Upper lobe of left lung (tissue), 6 donors: ENCODE measurements around the gene ZNF565. TPM values are rescaled to one million over a fixed set of nuclear protein-coding genes. Genes with fewer than 3 reads are reported as not detected.
A peak's percentile ranks its signal among the peaks of the same experiment; 100 is the strongest.

ENCODE experiments used
- ATAC-seq, 2 donors: fragments of 200-7000 bp; cut with Tn5 transposase; one replicate each; pipeline ENCODE4 v1.9.1; 2022; ENCODE audit warnings: mild to moderate bottlenecking in 2 of 2, moderate library complexity in 2 of 2; ENCODE audit not compliant: low FRiP score in 2 of 2
- DNase-seq, 2 donors: peaks; one replicate each; pipeline ENCODE4 v3.0.0-alpha.2; 2019 to 2020
- H3K27ac ChIP-seq, 4 donors: fragments of 200-600 bp; sonication (generic); one replicate each; pipeline ENCODE4 v1.5.1; 2016 to 2019
- H3K27me3 ChIP-seq, 4 donors: fragments of 200-600 bp; sonication (generic); one replicate each; pipeline ENCODE4 v1.5.1; 2017 to 2019
- H3K36me3 ChIP-seq, 4 donors: fragments of 200-600 bp; sonication (generic); one replicate each; pipeline ENCODE4 v1.5.1; 2016 to 2019
- H3K4me1 ChIP-seq, 4 donors: fragments of 200-600 bp; sonication (generic); one replicate each; pipeline ENCODE4 v1.5.1; 2018 to 2019
- H3K4me3 ChIP-seq, 4 donors: fragments of 200-600 bp; sonication (generic); one replicate each; pipeline ENCODE4 v1.5.1; 2017 to 2019; ENCODE audit warnings: mild to moderate bottlenecking in 2 of 4, moderate library complexity in 1 of 4
- H3K9me3 ChIP-seq, 4 donors: fragments of 200-600 bp; sonication (generic); one replicate each; pipeline ENCODE4 v1.5.1; 2018 to 2019
- EP300 ChIP-seq, 4 donors: sonication (generic); formaldehyde crosslinking; IDR thresholded peaks; one replicate each; pipeline ENCODE4 v1.5.1; 2017; ENCODE audit warnings: antibody characterized with exemption in 4 of 4, control low read depth in 2 of 4
- POLR2A ChIP-seq, 4 donors: fragments of 450-650 bp; IDR thresholded peaks; one replicate each; pipeline ENCODE4 v1.5.1; 2016 to 2017; ENCODE audit warnings: antibody characterized with exemption in 4 of 4, mild to moderate bottlenecking in 2 of 4
- POLR2AphosphoS5 ChIP-seq, 2 donors: sonication (generic); formaldehyde crosslinking; IDR thresholded peaks; one replicate each; pipeline ENCODE4 v1.5.1; 2017; ENCODE audit warnings: antibody characterized with exemption in 2 of 2
- WGBS, 2 donors: methylation state at CpG; one replicate each; pipeline ENCODE4 v1.1.5; 2017 to 2018; 5-methylcytosine and 5-hydroxymethylcytosine counted together
- total RNA-seq, 6 donors: library from RNA; depleted of rRNA in 4 of 6; stranded (reverse); fragments of >200 nt in 4 of 6; gene quantifications; one replicate each; pipeline versions ENCODE4 v1.1.0 to v1.2.1, GENCODE V29; 2016 to 2021
- TF ChIP-seq, protein P1 (sequence below), 6 experiments: fragments of 450-650 bp in 4 of 6; fragments of 200-600 bp in 2 of 6; sonication (generic) in 2 of 6; IDR thresholded peaks; one replicate each; pipeline ENCODE4 v1.5.1; 2016 to 2019; ENCODE audit warnings: antibody characterized with exemption in 6 of 6
- donor health status: DM: no; HTN: no; CAD: no; lungs with moderate emphysema.
- donor health status: DM: no; HTN: yes; CAD: no; lungs with severe emphysema.

The ZNF565 gene
- total RNA-seq, 6 donors from 2014 or later, result 3.5 to 14.7 (median 5.1) TPM

DNA sequence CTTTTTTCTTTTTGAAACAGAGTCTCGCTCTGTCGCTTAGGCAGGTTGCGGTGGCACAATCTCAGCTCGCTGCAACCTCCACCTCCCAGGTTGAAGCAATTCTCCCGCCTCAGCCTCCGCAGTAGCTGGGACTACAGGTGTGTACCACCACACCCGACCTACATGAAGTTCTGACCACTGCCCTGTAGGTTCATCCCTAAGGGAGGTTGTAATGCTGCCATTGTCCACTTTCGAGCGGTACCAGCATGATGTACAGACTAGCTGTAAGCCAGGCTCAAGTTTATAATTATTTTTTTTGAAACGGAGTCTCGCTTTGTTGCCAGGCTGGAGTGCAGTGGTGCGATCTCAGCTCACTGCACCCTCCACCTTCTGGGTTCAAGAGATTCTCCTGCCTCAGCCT, 50.7 kb downstream of the ZNF565 start:
- TF ChIP-seq EP300 (IDR thresholded peaks at IDR 0.05) (no peak), POLR2A (IDR thresholded peaks at IDR 0.05) (no peak), POLR2AphosphoS5 (IDR thresholded peaks at IDR 0.05) (no peak)
- TF ChIP-seq, protein P1, sequence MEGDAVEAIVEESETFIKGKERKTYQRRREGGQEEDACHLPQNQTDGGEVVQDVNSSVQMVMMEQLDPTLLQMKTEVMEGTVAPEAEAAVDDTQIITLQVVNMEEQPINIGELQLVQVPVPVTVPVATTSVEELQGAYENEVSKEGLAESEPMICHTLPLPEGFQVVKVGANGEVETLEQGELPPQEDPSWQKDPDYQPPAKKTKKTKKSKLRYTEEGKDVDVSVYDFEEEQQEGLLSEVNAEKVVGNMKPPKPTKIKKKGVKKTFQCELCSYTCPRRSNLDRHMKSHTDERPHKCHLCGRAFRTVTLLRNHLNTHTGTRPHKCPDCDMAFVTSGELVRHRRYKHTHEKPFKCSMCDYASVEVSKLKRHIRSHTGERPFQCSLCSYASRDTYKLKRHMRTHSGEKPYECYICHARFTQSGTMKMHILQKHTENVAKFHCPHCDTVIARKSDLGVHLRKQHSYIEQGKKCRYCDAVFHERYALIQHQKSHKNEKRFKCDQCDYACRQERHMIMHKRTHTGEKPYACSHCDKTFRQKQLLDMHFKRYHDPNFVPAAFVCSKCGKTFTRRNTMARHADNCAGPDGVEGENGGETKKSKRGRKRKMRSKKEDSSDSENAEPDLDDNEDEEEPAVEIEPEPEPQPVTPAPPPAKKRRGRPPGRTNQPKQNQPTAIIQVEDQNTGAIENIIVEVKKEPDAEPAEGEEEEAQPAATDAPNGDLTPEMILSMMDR (IDR thresholded peaks at IDR 0.05), result no peak
- H3K36me3 ChIP-seq, result peaks cover 0 to 12% (median 0%) of the 10 kb centered on the region in 4 donors
- DNase-seq (no peak), ATAC-seq (no peak)
- no peaks in the 10 kb centered on the region for H3K27me3 ChIP-seq
- WGBS, 2 donors, result 96 to 99% methylated on average over 12 of the region's 12 CpGs
- no peak overlapping the region for H3K4me3 ChIP-seq
- H3K4me1 ChIP-seq, result peaks cover 0 to under 1% (median 0%) of the 10 kb centered on the region in 4 donors
- no peaks in the 10 kb centered on the region for H3K9me3 ChIP-seq
- H3K27ac ChIP-seq, result no peak overlapping the region

DNA sequence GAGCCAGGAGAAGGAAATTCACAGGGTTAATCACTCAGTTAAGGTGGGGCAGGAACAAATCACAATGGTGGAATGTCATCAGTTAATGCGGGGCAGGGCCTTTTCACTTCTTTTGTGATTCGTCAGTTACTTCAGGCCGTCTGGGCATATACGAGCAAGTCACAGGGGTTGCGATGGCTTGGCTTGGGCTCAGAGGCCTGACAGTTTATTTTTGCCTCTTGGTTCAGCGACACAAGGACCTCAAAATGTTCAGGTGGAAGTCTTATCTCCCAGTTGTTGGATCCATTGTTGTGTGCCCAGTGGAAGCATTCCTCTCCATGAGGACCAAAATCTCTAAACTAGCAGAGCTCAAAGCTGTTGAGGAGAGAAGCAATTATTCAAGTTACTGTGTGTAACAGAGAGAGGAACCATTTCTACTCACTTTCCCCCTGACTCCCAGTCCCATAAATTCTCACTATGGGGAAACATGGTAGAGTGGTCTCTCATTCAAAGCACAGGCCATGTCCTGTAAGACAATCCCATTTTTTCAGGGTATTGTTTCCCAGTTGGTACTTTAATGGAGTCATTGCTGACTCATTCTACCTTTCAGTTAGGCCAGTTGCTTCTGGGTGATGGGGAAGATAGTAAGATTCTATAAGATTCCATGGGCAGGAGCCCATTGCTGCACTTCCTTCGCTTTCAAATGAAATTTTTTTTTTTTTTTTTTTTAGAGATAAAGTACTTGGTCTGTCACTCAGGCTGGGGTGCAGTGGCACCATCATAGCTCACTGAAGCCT, 53.5 kb downstream of the ZNF565 start:
- TF ChIP-seq EP300 (IDR thresholded peaks at IDR 0.05) (no peak), POLR2A (IDR thresholded peaks at IDR 0.05) (no peak), POLR2AphosphoS5 (IDR thresholded peaks at IDR 0.05) (no peak)
- TF ChIP-seq, protein P1 (IDR thresholded peaks at IDR 0.05), result no peak
- Histone ChIP-seq H3K27ac (no peak overlapping the region), H3K36me3 (peaks cover 0 to 6% (median 0%) of the 10 kb centered on the region in 4 donors), H3K9me3 (no peaks in the 10 kb centered on the region), H3K27me3 (no peaks in the 10 kb centered on the region), H3K4me1 (peaks cover 0 to 9% (median 0%) of the 10 kb centered on the region in 4 donors), H3K4me3 (no peak overlapping the region)
- ATAC-seq (no peak), DNase-seq (no peak)
- 70 to 78% methylated on average over 7 of the region's 7 CpGs for WGBS, 2 donors

DNA sequence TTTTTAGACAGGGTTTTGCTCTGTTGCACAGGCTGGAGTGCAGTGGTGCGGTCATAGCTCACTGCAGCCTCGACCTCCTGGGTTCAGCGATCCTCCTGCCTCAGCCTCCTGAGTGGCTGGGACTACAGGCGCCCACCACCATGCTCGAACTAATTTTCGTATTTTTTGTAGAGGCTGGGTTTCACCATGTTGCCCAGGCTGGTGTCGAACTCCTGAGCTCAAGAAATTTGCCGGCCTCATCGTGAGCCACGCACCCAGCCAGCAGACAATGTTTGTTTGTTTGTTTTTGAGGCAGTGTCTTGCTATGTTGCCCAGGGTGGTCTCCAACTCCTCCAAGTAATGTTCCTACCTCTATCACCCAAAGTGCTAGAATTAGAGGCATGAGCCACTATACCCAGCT, 61.3 kb downstream of the ZNF565 start:
- DNase-seq, result no peak
- no peak for TF ChIP-seq EP300 (IDR thresholded peaks at IDR 0.05)
- TF ChIP-seq, protein P1 (IDR thresholded peaks at IDR 0.05), result no peak
- TF ChIP-seq POLR2AphosphoS5 (IDR thresholded peaks at IDR 0.05), result no peak
- TF ChIP-seq POLR2A (IDR thresholded peaks at IDR 0.05), result no peak
- Histone ChIP-seq H3K4me3 (peak overlapping the region in 2 of 4 donors; percentile 51 to 57), H3K9me3 (no peaks in the 10 kb centered on the region), H3K4me1 (peaks cover 8 to 25% (median 14%) of the 10 kb centered on the region in 4 donors), H3K27ac (peak overlapping the region; percentile 89 to 99 (median 96)), H3K36me3 (peaks cover 7 to 33% (median 30%) of the 10 kb centered on the region in 4 donors), H3K27me3 (no peaks in the 10 kb centered on the region)
- 93% methylated on average over 10 of the region's 10 CpGs for WGBS, 2 donors
- no peak for ATAC-seq

DNA sequence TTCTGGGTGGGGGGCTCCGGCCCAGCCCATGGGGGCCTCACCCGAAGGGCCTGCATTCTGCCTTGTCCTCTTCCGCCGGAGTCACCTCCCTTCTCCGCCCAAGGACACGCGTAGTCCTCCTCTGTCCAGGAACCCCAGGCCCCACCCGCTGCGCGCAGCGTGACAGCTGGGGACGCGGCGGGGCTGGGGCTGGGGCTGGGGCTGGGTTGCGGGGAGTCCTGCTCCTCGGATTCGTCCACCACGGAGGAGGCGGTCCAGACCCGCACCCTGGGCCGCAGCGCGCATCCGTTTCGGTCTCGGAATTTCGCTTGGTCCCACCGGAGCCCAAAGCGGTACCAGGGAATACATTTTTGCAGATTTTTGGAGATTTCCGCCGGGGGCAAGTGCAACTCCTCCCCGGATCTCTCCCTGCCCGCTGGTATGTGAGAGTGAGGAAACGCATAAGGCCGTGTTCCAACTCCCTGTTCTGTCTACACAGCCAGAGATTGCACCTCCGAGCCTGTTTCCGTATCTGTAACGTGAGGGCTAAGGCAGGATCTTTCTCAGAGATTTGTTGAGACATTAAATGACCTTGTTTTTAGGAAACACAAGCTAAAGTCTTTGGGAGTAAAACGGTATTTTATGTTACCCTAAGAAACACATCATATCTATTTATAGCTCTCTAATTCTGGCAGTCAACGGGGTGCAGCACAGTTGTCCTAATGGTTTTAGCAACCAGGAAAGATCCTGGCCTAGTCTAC, 61.9 kb downstream of the ZNF565 start, which contains the start of gene COX7A1:
Gene COX7A1 (minus strand): TSS at position 96 of the 740 bp plus-strand sequence. CDS start 40 bp downstream, at position 56.
- ATAC-seq, result peak; percentile 85 to 86
- WGBS, 2 donors, result 44 to 48% methylated on average over 31 to 40 of the region's 40 CpGs
- TF ChIP-seq EP300 (IDR thresholded peaks at IDR 0.05) (no peak), POLR2A (IDR thresholded peaks at IDR 0.05) (peak in 3 of 4 donors; percentile 14 to 38 (median 14)), POLR2AphosphoS5 (IDR thresholded peaks at IDR 0.05) (peak; percentile 56 to 93)
- TF ChIP-seq, protein P1 (IDR thresholded peaks at IDR 0.05), result no peak
- Histone ChIP-seq H3K36me3 (peaks cover 13 to 39% (median 36%) of the 10 kb centered on the region in 4 donors), H3K4me1 (peaks cover 8 to 25% (median 14%) of the 10 kb centered on the region in 4 donors), H3K9me3 (no peaks in the 10 kb centered on the region), H3K27me3 (no peaks in the 10 kb centered on the region), H3K4me3 (peak within 1 kb of the TSS; percentile 50 to 62 (median 54)), H3K27ac (peak within 1 kb of the TSS; percentile 89 to 99 (median 96))
- DNase-seq, result peak; percentile 43 to 89
